ENCODE measurements around the gene JAK3. TPM values are rescaled to one million over a fixed set of nuclear protein-coding genes. Genes with fewer than 3 reads are reported as not detected.

Gene JAK3
- total and polyA plus RNA-seq, 2 donors (not counting 3 experiments of a cell fraction or from before 2014, with no cell fraction given): 3.1 to 3.8 TPM

- Histone ChIP-seq H4K20me1 (replicated peaks; ENCODE audit: control insufficient read depth, extremely low read depth, insufficient read depth, low read length) (peaks cover 4% of the 10 kb centered on the region), H2AFZ (ENCODE audit: low read depth, low read length) (no peak overlapping the region), H3K79me2 (ENCODE audit: control insufficient read depth, insufficient read depth, low read length) (peaks cover 32% of the 10 kb centered on the region), H3K9ac (replicated peaks; ENCODE audit: extremely low read depth, insufficient read depth, low read length) (peak overlapping the region; percentile 95), H3K9me1 (replicated peaks; ENCODE audit: control insufficient read depth, extremely low read depth, insufficient read depth, low read length) (no peaks in the 10 kb centered on the region), H3K27ac (ENCODE audit: insufficient read depth, low read depth, low read length) (peak overlapping the region; percentile 42), H3K36me3 (ENCODE audit: control insufficient read depth in 2 of 2, extremely low read depth in 1 of 2, insufficient read depth in 2 of 2, low read length in 2 of 2) (peaks cover 19 to 31% of the 10 kb centered on the region in 2 experiments), H3K27me3 (ENCODE audit: control insufficient read depth in 2 of 2, insufficient read depth in 2 of 2, low read length in 2 of 2) (no peaks in the 10 kb centered on the region), H3K4me3 (replicated peaks in 1 of 3; ENCODE audit: insufficient read depth in 1 of 3, low read depth in 1 of 3, low read length in 3 of 3) (peak overlapping the region; percentile 83 to 96 (median 92)), H3K9me3 (replicated peaks; ENCODE audit: control insufficient read depth, insufficient read depth, low read length) (no peaks in the 10 kb centered on the region), H3K4me2 (ENCODE audit: insufficient read depth, low read length) (peak overlapping the region; percentile 70), H3K4me1 (ENCODE audit: control insufficient read depth, extremely low read depth, insufficient read depth, low read length) (peaks cover 15% of the 10 kb centered on the region)
- ChIA-PET POLR2A (interaction anchor here (1.4 to 1.6 kb wide), 3 partner anchors 18 to 133 kb away, joined by 4 to 18 read pairs (median 5); partner anchors contain the start of gene CCDC124), CTCF (interaction anchor here (1.7 to 2.1 kb wide), 2 partner anchors 9 to 136 kb away, joined by 11 to 41 read pairs; no protein-coding TSS in a partner anchor)
- intact Hi-C loops (cut with micrococcal nuclease): no loop called here
- BruUV-seq (replicated peaks): no TSS peak
- DNase-seq (ENCODE audit: low read depth, low spot score) (no peak), FAIRE-seq (peak; percentile 43)
- TF ChIP-seq EZH2 (IDR thresholded peaks at IDR 0.05; ENCODE audit: borderline replicate concordance, low read depth, low read length, severe bottlenecking) (no peak), JUN (IDR thresholded peaks at IDR 0.05; ENCODE audit: borderline replicate concordance, insufficient read depth, insufficient read length, low read depth) (no peak), GATA2 (IDR thresholded peaks at IDR 0.05; ENCODE audit: insufficient read depth, insufficient read length, low read depth, low read length) (no peak), POLR2A (IDR thresholded peaks at IDR 0.05; ENCODE audit: low read depth, low read length) (no peak), MYC (IDR thresholded peaks at IDR 0.05; ENCODE audit: low read depth, low read length) (no peak), POLR2AphosphoS5 (IDR thresholded peaks at IDR 0.05; ENCODE audit: insufficient read depth, low read depth, low read length) (no peak), MAX (IDR thresholded peaks at IDR 0.05; ENCODE audit: insufficient read depth, insufficient read length) (no peak), FOS (IDR thresholded peaks at IDR 0.05; ENCODE audit: borderline replicate concordance, insufficient read depth, low read length) (no peak), CTCF (IDR thresholded peaks at IDR 0.05; ENCODE audit: extremely low read depth in 1 of 2, insufficient read depth in 1 of 2, low read depth in 1 of 2, low read length in 2 of 2) (no peak)
- dilution Hi-C loops (cut with MboI; ENCODE audit: extremely low pct_ligation_motif_present, low sequenced_read_pairs): no loop called here
Observed at GRCh38 chr19:17860331-17860992, 12.7 kb upstream of the JAK3 start.

Data from endothelial cell of umbilical vein (primary cell).